DND-41 (cell line): ENCODE measurements around the gene GRID2.

Source experiments
- ATAC-seq: fragments of 200-7000 bp; cut with Tn5 transposase; 3 replicates; pipeline ENCODE4 v1.9.1; 2021; ENCODE audit warnings: low read depth; ENCODE audit not compliant: insufficient read depth
- DNase-seq: peaks from one replicate; pipeline ENCODE4 v3.0.0-alpha.2; 2020
- H2AFZ ChIP-seq: 2 replicates; pipeline ENCODE4 v1.6.0; 2012; ENCODE audit warnings: low read depth, low read length
- H3K27ac ChIP-seq: 2 replicates; pipeline ENCODE4 v1.5.1; 2012; ENCODE audit warnings: low read length, inconsistent platforms
- H3K27me3 ChIP-seq: fragments of 200-600 bp; sonication (generic); 2 replicates; pipeline ENCODE4 v1.6.0; 2012; ENCODE audit warnings: low read length, mild to moderate bottlenecking, inconsistent platforms; ENCODE audit not compliant: insufficient read depth, poor library complexity
- H3K36me3 ChIP-seq: 2 replicates; pipeline ENCODE4 v1.5.1; 2012; ENCODE audit warnings: low read length, inconsistent platforms; ENCODE audit not compliant: insufficient read depth
- H3K4me1 ChIP-seq: 2 replicates; pipeline ENCODE4 v1.5.1; 2012; ENCODE audit warnings: mild to moderate bottlenecking, low read length; ENCODE audit not compliant: insufficient read depth
- H3K4me2 ChIP-seq: 2 replicates; pipeline ENCODE4 v1.6.0; 2012; ENCODE audit warnings: mild to moderate bottlenecking, moderate library complexity, low read length, inconsistent platforms; ENCODE audit not compliant: insufficient read depth
- H3K4me3 ChIP-seq, 2 experiments: fragments of 200-600 bp in 1 of 2; shearing (Covaris generic) in 1 of 2; 2 replicates each; pipeline ENCODE4 v1.5.1; 2012 to 2016; ENCODE audit warnings: inconsistent platforms in 2 of 2, low read length in 2 of 2, mild to moderate bottlenecking in 2 of 2, low read depth in 1 of 2, moderate library complexity in 1 of 2
- H3K79me2 ChIP-seq: 2 replicates; pipeline ENCODE4 v1.6.0; 2012; ENCODE audit warnings: low read length, inconsistent platforms; ENCODE audit not compliant: insufficient read depth
- H3K9ac ChIP-seq: 2 replicates; pipeline ENCODE4 v1.6.0; 2012; ENCODE audit warnings: low read depth, mild to moderate bottlenecking, inconsistent platforms, low read length, moderate library complexity
- H3K9me3 ChIP-seq: 2 replicates; pipeline ENCODE4 v1.5.1; 2012; ENCODE audit warnings: low read length, moderate library complexity, mild to moderate bottlenecking, inconsistent platforms; ENCODE audit not compliant: insufficient read depth, severe bottlenecking
- H4K20me1 ChIP-seq: 2 replicates; pipeline ENCODE4 v1.6.0; 2012; ENCODE audit warnings: low read length; ENCODE audit not compliant: insufficient read depth
- EZH2 ChIP-seq: IDR thresholded peaks from 3 replicates; pipeline ENCODE4 v1.6.1; 2012; ENCODE audit warnings: borderline replicate concordance, low read depth, mild to moderate bottlenecking, moderate library complexity, low read length, inconsistent platforms; ENCODE audit not compliant: severe bottlenecking
- TF ChIP-seq, protein P1 (sequence below): IDR thresholded peaks from 2 replicates; pipeline ENCODE4 v1.5.1; 2012; ENCODE audit warnings: borderline replicate concordance, low read length, moderate library complexity, mild to moderate bottlenecking; ENCODE audit not compliant: poor library complexity, severe bottlenecking; ENCODE audit errors: extremely low read depth

Gene GRID2

DNA sequence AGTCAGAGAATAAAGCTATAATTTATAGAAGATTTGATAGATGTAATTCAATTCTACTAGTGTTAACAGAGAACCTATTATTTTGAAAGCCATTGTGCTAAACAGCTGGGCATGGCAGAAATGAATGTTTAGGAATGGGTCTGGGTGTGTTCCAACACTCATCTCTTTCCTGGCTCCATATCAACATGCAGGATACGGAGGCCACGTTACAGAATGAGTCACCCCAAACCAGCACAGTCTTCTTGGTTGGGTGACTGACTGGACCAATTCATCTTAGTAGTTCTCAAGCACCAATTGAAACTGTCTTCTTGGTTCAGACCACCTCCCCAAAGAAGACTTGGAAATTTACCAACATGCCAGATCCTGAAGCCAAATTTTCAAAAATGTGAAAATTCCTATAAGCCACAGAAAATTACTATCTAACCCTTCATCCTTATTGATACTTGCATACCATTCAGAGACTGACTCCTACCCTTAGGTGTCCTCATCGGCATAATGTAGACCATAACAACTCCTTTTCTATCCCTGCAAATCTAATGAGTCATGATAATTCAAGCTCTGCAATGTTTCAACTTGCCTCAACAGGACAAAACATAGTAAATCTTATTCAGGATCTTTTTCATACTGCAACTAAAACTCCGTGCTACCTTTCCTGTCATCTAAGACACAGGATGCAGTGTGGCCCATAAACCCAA is 1472.8 kb downstream of the GRID2 start:
- H3K4me2 ChIP-seq, result no peak overlapping the region
- H3K36me3 ChIP-seq, result no peaks in the 10 kb centered on the region
- H2AFZ ChIP-seq, result no peak overlapping the region

DNA sequence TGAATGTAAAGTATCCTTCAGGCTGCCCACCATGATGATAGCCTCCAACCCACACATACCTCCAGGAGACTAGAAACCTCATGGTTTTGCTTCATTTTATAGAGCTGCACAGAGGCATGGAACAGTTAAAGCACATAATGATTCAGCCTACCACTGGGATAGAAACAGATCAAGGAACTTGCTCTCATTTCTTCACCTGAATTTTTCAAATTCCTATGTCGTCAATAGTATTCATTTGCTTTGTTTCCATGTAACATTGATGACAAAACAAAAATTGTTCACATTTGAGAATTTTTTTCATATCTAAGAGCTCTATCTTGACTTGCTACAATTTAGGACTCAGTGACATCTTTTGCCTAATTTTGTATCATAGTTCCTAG is 1473.3 kb downstream of the GRID2 start:
- Histone ChIP-seq H3K27ac (no peak overlapping the region), H3K27me3 (peaks cover 2% of the 10 kb centered on the region), H3K4me2 (no peak overlapping the region), H3K4me1 (no peaks in the 10 kb centered on the region), H3K4me3 (no peak overlapping the region), H2AFZ (no peak overlapping the region), H3K79me2 (no peaks in the 10 kb centered on the region), H3K9ac (no peak overlapping the region), H3K36me3 (no peaks in the 10 kb centered on the region), H4K20me1 (no peaks in the 10 kb centered on the region), H3K9me3 (no peaks in the 10 kb centered on the region)
- DNase-seq, result no peak
- TF ChIP-seq, protein P1, sequence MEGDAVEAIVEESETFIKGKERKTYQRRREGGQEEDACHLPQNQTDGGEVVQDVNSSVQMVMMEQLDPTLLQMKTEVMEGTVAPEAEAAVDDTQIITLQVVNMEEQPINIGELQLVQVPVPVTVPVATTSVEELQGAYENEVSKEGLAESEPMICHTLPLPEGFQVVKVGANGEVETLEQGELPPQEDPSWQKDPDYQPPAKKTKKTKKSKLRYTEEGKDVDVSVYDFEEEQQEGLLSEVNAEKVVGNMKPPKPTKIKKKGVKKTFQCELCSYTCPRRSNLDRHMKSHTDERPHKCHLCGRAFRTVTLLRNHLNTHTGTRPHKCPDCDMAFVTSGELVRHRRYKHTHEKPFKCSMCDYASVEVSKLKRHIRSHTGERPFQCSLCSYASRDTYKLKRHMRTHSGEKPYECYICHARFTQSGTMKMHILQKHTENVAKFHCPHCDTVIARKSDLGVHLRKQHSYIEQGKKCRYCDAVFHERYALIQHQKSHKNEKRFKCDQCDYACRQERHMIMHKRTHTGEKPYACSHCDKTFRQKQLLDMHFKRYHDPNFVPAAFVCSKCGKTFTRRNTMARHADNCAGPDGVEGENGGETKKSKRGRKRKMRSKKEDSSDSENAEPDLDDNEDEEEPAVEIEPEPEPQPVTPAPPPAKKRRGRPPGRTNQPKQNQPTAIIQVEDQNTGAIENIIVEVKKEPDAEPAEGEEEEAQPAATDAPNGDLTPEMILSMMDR, result no peak
- no peak for TF ChIP-seq EZH2
- ATAC-seq, result no peak

More for the DNA sequence above, 1472.8 kb downstream of the GRID2 start:
- Histone ChIP-seq H3K4me1 (no peaks in the 10 kb centered on the region), H4K20me1 (no peaks in the 10 kb centered on the region), H3K9ac (no peak overlapping the region), H3K79me2 (no peaks in the 10 kb centered on the region), H3K4me3 (no peak overlapping the region), H3K27ac (no peak overlapping the region), H3K9me3 (no peaks in the 10 kb centered on the region), H3K27me3 (peaks cover 2% of the 10 kb centered on the region)
- TF ChIP-seq EZH2, result no peak
- TF ChIP-seq, protein P1, result no peak
- ATAC-seq, result no peak
- DNase-seq, result no peak

DNA sequence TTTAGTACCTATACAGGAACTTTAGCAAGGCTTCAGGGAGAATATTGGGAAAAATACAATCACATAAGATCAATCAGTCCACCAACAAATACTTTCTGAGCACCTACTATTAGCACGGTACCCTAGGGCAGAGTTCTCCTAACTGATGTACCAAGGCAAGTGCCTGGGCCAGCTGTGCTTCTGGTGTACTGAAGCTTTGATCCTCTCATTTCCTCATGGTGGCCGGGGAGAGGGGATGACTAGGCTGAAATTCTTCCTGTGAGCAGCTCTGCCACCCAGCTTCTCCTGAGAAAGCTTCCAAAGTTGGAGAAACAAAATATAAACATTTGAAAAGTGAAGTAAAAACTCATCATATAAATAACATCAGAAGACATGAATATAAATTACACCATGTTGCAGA is 1475.5 kb downstream of the GRID2 start:
- DNase-seq, result no peak
- no peak overlapping the region for H3K27ac ChIP-seq
- H3K4me1 ChIP-seq, result no peaks in the 10 kb centered on the region
- no peaks in the 10 kb centered on the region for H3K79me2 ChIP-seq
- no peak overlapping the region for H3K9ac ChIP-seq
- H3K36me3 ChIP-seq, result no peaks in the 10 kb centered on the region
- ATAC-seq, result no peak
- H3K4me2 ChIP-seq, result no peak overlapping the region
- H2AFZ ChIP-seq, result no peak overlapping the region
- H3K9me3 ChIP-seq, result no peaks in the 10 kb centered on the region
- peaks cover 2% of the 10 kb centered on the region for H3K27me3 ChIP-seq
- TF ChIP-seq, protein P1, result no peak
- no peak for TF ChIP-seq EZH2
- H3K4me3 ChIP-seq, result no peak overlapping the region
- no peaks in the 10 kb centered on the region for H4K20me1 ChIP-seq
